ENCODE results near the gene CEP89.
A peak's percentile ranks its signal among the peaks of the same experiment; 100 is the strongest.
"Not testable (repeated sequence)": the region's sequence is repeated elsewhere in the genome, so short reads cannot be mapped to it uniquely, and the experiment has no call there.

The CEP89 gene

DNA sequence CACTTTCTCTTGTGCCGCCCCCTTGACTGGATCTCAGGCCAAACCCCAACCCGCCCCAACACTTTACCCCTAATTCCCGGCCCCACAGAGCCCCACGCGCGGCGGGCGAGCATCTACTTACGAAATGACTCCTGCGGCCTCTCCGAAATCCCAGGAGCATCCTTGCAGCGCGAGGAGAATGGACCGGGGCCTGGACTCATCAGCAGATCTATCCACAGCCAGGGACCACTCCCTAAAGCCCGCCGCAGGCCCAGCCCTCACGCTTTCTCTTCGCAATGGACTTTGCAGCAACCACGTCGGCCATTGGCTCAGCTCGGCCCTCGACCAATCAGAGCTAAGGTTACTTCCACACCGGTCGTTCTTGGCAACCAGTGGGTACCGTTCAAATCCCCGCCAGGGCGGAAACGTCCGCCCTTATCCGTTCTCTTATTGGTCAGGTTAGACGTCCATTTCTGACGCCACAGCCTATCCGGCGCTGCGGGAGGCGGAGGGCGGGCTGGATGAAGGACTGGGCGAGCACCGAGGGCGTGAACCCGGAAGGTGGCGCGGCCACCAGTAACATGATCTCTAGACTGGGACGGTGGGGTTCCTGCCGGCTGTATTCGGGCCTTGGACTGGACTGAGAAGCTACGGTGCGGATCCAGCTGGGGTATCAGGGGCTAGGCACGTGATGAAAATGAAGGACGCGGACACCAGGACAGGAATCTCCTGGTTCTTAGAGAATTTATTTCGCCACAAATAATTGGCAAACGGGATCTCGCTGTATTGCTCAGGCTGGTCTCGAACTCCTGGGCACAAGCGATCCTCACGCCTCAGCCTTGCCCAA lies at the start of gene CEP89, which contains the start of gene FAAP24:
TSS of gene CEP89 (minus strand) at position 244 of the 826 bp plus-strand sequence. CDS start at position 160, 84 bp downstream.
TSS of gene FAAP24 (plus strand) at position 528 of the 826 bp plus-strand sequence. CDS start 955 bp downstream, outside the sequence.
- H3K4me1 ChIP-seq (ENCODE audit: low read length) = peaks cover 3% of the 10 kb centered on the region; the same call in 1 of the 2 replicates
- H3K36me3 ChIP-seq (replicated peaks; ENCODE audit: low read depth, low read length) = peaks cover 8% of the 10 kb centered on the region
- H3K9ac ChIP-seq (ENCODE audit: low read length) = peak within 1 kb of the TSS; percentile 83
- peak within 1 kb of the TSS; percentile 80 for H3K4me3 ChIP-seq (ENCODE audit: low read length)
- no peaks in the 10 kb centered on the region for H4K20me1 ChIP-seq (ENCODE audit: insufficient read depth, low read length)
- H3K79me2 ChIP-seq (ENCODE audit: low read length) = peaks cover 22% of the 10 kb centered on the region
- no peak for TF ChIP-seq EZH2phosphoT487 (IDR thresholded peaks at IDR 0.05; ENCODE audit: low read depth)
- TF ChIP-seq CTCF (IDR thresholded peaks at IDR 0.05; ENCODE audit: low read depth, low read length) = no peak
- no peaks in the 10 kb centered on the region for H3K9me3 ChIP-seq (ENCODE audit: insufficient read depth, low read length)
- no peaks in the 10 kb centered on the region for H3K27me3 ChIP-seq (ENCODE audit: low read depth, low read length)
- peak within 1 kb of the TSS; percentile 27; the same call in 1 of the 2 replicates for H3K27ac ChIP-seq (ENCODE audit: low read length)
- peak within 1 kb of the TSS; percentile 90 for H2AFZ ChIP-seq (ENCODE audit: low read depth, low read length)
- peak within 1 kb of the TSS; percentile 97 for H3K4me2 ChIP-seq (ENCODE audit: low read length)

DNA sequence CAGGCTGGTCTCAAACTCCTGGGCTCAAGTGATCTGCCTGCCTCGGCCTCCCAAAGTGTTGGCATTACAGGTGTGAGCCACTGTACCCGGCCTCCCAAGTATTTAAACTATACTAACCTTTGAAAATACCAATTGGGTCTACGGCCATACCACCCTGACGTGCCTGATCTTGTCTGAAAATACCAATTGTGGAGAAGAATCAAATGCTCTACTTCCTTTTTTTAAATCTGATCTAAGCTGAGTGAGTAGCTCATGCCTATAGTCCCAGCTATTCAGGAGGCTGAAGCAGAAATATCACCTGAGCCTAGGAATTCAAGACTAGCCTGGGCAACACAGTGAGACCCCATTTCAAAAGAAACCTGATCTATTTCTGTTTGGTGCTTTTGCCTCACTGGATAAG lies 39.1 kb upstream of the CEP89 start:
- not testable (repeated sequence) for H3K9ac ChIP-seq (ENCODE audit: low read length); H3K9me3 ChIP-seq (ENCODE audit: insufficient read depth, low read length); H3K4me1 ChIP-seq (ENCODE audit: low read length); H2AFZ ChIP-seq (ENCODE audit: low read depth, low read length); H3K4me2 ChIP-seq (ENCODE audit: low read length); H3K79me2 ChIP-seq (ENCODE audit: low read length); H3K27ac ChIP-seq (ENCODE audit: low read length); H3K4me3 ChIP-seq (ENCODE audit: low read length); H3K36me3 ChIP-seq (replicated peaks; ENCODE audit: low read depth, low read length); H3K27me3 ChIP-seq (ENCODE audit: low read depth, low read length); H4K20me1 ChIP-seq (ENCODE audit: insufficient read depth, low read length)

- Histone ChIP-seq H4K20me1 (ENCODE audit: insufficient read depth, low read length) (no peaks in the 10 kb centered on the region), H3K27me3 (ENCODE audit: low read depth, low read length) (no peaks in the 10 kb centered on the region), H3K4me2 (ENCODE audit: low read length) (no peak overlapping the region), H3K79me2 (ENCODE audit: low read length) (no peaks in the 10 kb centered on the region), H3K36me3 (replicated peaks; ENCODE audit: low read depth, low read length) (no peaks in the 10 kb centered on the region), H2AFZ (ENCODE audit: low read depth, low read length) (no peak overlapping the region), H3K4me1 (ENCODE audit: low read length) (no peaks in the 10 kb centered on the region), H3K4me3 (ENCODE audit: low read length) (no peak overlapping the region), H3K9ac (ENCODE audit: low read length) (no peak overlapping the region), H3K9me3 (ENCODE audit: insufficient read depth, low read length) (no peaks in the 10 kb centered on the region), H3K27ac (ENCODE audit: low read length) (no peak overlapping the region)
- TF ChIP-seq CTCF (IDR thresholded peaks at IDR 0.05; ENCODE audit: low read depth, low read length) = no peak
- TF ChIP-seq EZH2phosphoT487 (IDR thresholded peaks at IDR 0.05; ENCODE audit: low read depth) = no peak
These were observed 37.0 kb upstream of the CEP89 start for GRCh38 chr19:33008738-33009137.

- Histone ChIP-seq H4K20me1 (ENCODE audit: insufficient read depth, low read length) (no peaks in the 10 kb centered on the region), H3K27me3 (ENCODE audit: low read depth, low read length) (no peaks in the 10 kb centered on the region), H3K4me3 (ENCODE audit: low read length) (no peak overlapping the region), H3K4me2 (ENCODE audit: low read length) (no peak overlapping the region), H3K79me2 (ENCODE audit: low read length) (no peaks in the 10 kb centered on the region), H3K36me3 (replicated peaks; ENCODE audit: low read depth, low read length) (no peaks in the 10 kb centered on the region), H3K9ac (ENCODE audit: low read length) (no peak overlapping the region), H2AFZ (ENCODE audit: low read depth, low read length) (no peak overlapping the region), H3K9me3 (ENCODE audit: insufficient read depth, low read length) (no peaks in the 10 kb centered on the region), H3K4me1 (ENCODE audit: low read length) (no peaks in the 10 kb centered on the region), H3K27ac (ENCODE audit: low read length) (no peak overlapping the region)
- TF ChIP-seq EZH2phosphoT487 (IDR thresholded peaks at IDR 0.05; ENCODE audit: low read depth) (no peak), CTCF (IDR thresholded peaks at IDR 0.05; ENCODE audit: low read depth, low read length) (no peak)
These were observed 33.7 kb upstream of the CEP89 start for GRCh38 chr19:33005440-33005839.

GRCh38 chr19:33003424-33004024 lies 31.8 kb upstream of the CEP89 start:
- not testable (repeated sequence) for H3K9me3 ChIP-seq (ENCODE audit: insufficient read depth, low read length); H2AFZ ChIP-seq (ENCODE audit: low read depth, low read length); H3K9ac ChIP-seq (ENCODE audit: low read length); H3K4me3 ChIP-seq (ENCODE audit: low read length); H3K4me2 ChIP-seq (ENCODE audit: low read length); H4K20me1 ChIP-seq (ENCODE audit: insufficient read depth, low read length); H3K4me1 ChIP-seq (ENCODE audit: low read length); H3K27ac ChIP-seq (ENCODE audit: low read length); H3K36me3 ChIP-seq (replicated peaks; ENCODE audit: low read depth, low read length); H3K27me3 ChIP-seq (ENCODE audit: low read depth, low read length); H3K79me2 ChIP-seq (ENCODE audit: low read length)

GRCh38 chr19:33002126-33002865 lies 30.5 kb upstream of the CEP89 start:
- H2AFZ ChIP-seq (ENCODE audit: low read depth, low read length); H3K4me2 ChIP-seq (ENCODE audit: low read length); H3K4me3 ChIP-seq (ENCODE audit: low read length); H3K9ac ChIP-seq (ENCODE audit: low read length); H4K20me1 ChIP-seq (ENCODE audit: insufficient read depth, low read length); H3K4me1 ChIP-seq (ENCODE audit: low read length); H3K27me3 ChIP-seq (ENCODE audit: low read depth, low read length); H3K79me2 ChIP-seq (ENCODE audit: low read length); H3K27ac ChIP-seq (ENCODE audit: low read length); H3K36me3 ChIP-seq (replicated peaks; ENCODE audit: low read depth, low read length); H3K9me3 ChIP-seq (ENCODE audit: insufficient read depth, low read length): not testable (repeated sequence)

Measured in OCI-LY3 (cell line).